ENCODE data around the gene GNG7. TPM values are rescaled to one million over a fixed set of nuclear protein-coding genes. Genes with fewer than 3 reads are reported as not detected.

Gene GNG7
- total RNA-seq, 1 experiment from 2014 or later = 7.7 TPM

DNA sequence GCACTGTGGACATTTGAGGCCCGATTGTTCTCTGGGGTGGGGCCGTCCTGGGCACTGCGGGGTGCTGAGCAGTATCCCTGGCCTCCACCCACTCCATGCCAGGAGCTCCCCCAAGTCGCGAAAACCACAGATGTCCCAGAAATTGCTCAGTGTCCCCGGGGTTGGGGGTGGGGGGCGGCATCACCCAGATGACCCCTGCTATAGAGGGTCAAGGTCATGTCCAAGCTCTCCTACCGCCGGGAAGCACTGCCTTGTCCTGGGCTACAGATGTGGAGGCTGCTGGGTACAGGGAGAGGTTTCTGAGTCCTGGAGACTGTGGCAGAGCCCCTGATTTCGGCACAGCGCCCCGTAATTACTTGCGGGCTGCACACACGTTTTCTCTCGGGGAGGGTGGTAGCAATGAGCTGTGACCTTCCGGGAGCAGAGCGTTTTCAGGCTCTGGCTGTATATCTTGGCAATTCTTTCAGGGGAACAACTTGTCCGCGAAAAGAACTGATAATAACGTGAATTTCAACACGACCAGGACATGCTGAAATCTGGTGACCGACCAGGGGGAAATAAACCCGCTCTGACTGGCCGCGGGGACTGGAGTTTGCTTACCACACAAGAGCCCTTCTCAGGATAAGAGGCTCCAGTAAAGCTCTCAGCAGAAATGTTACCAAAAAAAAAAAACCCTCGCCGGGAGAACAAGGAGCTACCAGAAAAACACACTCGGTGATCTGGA lies 68.1 kb downstream of the GNG7 start:
- no peak overlapping the region for H3K27ac ChIP-seq (ENCODE audit: insufficient read length, low read depth, low read length)
- H4K8ac ChIP-seq (replicated peaks; ENCODE audit: insufficient read length, low read depth, low read length) = no peak overlapping the region
- H3T11ph ChIP-seq (ENCODE audit: low read length) = no peak overlapping the region
- H4K91ac ChIP-seq (ENCODE audit: insufficient read length, low read depth, low read length) = no peak overlapping the region
- no peaks in the 10 kb centered on the region for H3K27me3 ChIP-seq (ENCODE audit: insufficient read depth, low read length)
- no peak overlapping the region for H4K5ac ChIP-seq (ENCODE audit: insufficient read length, low read depth, low read length)
- H2AK5ac ChIP-seq (ENCODE audit: insufficient read length, low read length) = no peak overlapping the region
- no peak overlapping the region for H3K23ac ChIP-seq (ENCODE audit: insufficient read length, low read depth, low read length)
- H3K79me1 ChIP-seq (ENCODE audit: insufficient read depth, low read depth, low read length, poor library complexity, severe bottlenecking) = no peaks in the 10 kb centered on the region
- peaks cover 0 to 5% (median 0%) of the 10 kb centered on the region in 3 experiments; a peak in 2 of 7 replicates for H3K36me3 Mint-ChIP-seq (ENCODE audit: insufficient read depth in 1 of 3, low read depth in 3 of 3)
- H3K27ac Mint-ChIP-seq = no peak overlapping the region
- H3K79me2 ChIP-seq (ENCODE audit: insufficient read depth, low read length) = no peaks in the 10 kb centered on the region
- no peak overlapping the region for H2AFZ ChIP-seq (ENCODE audit: low read length)
- H3K4me2 ChIP-seq (ENCODE audit: insufficient read depth, insufficient read length, low read length) = no peak overlapping the region
- H3K4me1 ChIP-seq (ENCODE audit: insufficient read depth, low read length) = no peaks in the 10 kb centered on the region
- H3K14ac ChIP-seq (ENCODE audit: insufficient read depth, low read length) = no peak overlapping the region
- H3K23me2 ChIP-seq (ENCODE audit: insufficient read length, low read depth, low read length, poor library complexity, severe bottlenecking) = peaks cover 4% of the 10 kb centered on the region
- peaks cover 8% of the 10 kb centered on the region for H3K9me3 ChIP-seq (ENCODE audit: control insufficient read depth, low read depth, low read length)
- no peak overlapping the region for H2BK15ac ChIP-seq (ENCODE audit: low read depth, low read length)
- no peak overlapping the region for H3K4ac ChIP-seq (ENCODE audit: low read depth, low read length)
- no peak overlapping the region for H2BK5ac ChIP-seq (ENCODE audit: insufficient read length, low read length)
- no peak overlapping the region for H2BK20ac ChIP-seq (ENCODE audit: low read depth, low read length, poor library complexity, severe bottlenecking)
- H2BK120ac ChIP-seq (ENCODE audit: low read depth, low read length, poor library complexity, severe bottlenecking) = no peak overlapping the region
- H3K9me3 Mint-ChIP-seq = peaks cover 14% of the 10 kb centered on the region in 2 experiments
- H2BK12ac ChIP-seq (ENCODE audit: insufficient read length, low read depth, low read length) = no peak overlapping the region
- no peak overlapping the region for H3K56ac ChIP-seq (ENCODE audit: insufficient read length, low read depth, low read length)
- H3K4me3 Mint-ChIP-seq = no peak overlapping the region
- H3K4me1 Mint-ChIP-seq = peaks cover 7 to 13% of the 10 kb centered on the region in 2 experiments
- no peak overlapping the region for H3K18ac ChIP-seq (ENCODE audit: insufficient read length, low read depth, low read length)
- H3K27me3 Mint-ChIP-seq (ENCODE audit: low read depth) = peaks cover 11% of the 10 kb centered on the region; the same call in 1 of the 2 replicates
- TF ChIP-seq, protein P1, sequence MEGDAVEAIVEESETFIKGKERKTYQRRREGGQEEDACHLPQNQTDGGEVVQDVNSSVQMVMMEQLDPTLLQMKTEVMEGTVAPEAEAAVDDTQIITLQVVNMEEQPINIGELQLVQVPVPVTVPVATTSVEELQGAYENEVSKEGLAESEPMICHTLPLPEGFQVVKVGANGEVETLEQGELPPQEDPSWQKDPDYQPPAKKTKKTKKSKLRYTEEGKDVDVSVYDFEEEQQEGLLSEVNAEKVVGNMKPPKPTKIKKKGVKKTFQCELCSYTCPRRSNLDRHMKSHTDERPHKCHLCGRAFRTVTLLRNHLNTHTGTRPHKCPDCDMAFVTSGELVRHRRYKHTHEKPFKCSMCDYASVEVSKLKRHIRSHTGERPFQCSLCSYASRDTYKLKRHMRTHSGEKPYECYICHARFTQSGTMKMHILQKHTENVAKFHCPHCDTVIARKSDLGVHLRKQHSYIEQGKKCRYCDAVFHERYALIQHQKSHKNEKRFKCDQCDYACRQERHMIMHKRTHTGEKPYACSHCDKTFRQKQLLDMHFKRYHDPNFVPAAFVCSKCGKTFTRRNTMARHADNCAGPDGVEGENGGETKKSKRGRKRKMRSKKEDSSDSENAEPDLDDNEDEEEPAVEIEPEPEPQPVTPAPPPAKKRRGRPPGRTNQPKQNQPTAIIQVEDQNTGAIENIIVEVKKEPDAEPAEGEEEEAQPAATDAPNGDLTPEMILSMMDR (conservative IDR thresholded peaks at IDR 0.05) = no peak
- no CpG with 5 or more reads among the region's 28 CpGs for WGBS (ENCODE audit: extremely low coverage, insufficient read length, low lambda C conversion rate)
- no peak overlapping the region for H3K9ac ChIP-seq (ENCODE audit: extremely low read depth, insufficient read length, low read length)
- no peak for DNase-seq
- H4K20me1 ChIP-seq (ENCODE audit: control insufficient read depth, insufficient read depth, insufficient read length) = no peaks in the 10 kb centered on the region
